ENCODE data around the gene LDLRAD2. TPM values are rescaled to one million over a fixed set of nuclear protein-coding genes. Genes with fewer than 3 reads are reported as not detected.

Gene LDLRAD2
- total RNA-seq, 3 donors from 2014 or later = 0.33 TPM; not detected in 2

DNA sequence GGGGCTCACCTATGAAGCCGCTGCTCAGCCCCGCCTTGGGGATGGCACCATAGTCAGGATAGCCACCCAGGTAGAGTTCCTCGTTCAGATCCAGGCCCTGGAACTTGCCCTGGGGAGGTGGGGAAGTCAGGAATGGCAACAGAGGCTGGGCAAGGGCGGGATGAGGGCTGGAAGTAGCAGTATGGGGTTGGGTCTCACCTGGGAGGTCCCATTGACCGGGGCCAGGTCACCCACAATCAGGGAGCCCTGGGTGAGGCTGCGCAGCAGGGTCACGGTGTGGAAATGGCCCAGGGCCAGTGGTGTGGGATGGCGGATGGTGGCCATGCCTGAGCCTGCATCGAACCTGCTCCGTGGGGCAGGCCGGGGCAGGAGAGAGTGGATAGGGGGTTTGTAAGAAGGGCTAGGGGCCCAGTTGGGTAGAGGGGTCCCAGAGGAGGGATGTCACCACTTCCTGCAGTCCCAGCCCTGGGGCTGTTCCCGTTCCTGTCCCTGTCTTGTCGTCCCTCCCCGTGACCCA is 19.4 kb downstream of the LDLRAD2 start:
- TF ChIP-seq, protein P1, sequence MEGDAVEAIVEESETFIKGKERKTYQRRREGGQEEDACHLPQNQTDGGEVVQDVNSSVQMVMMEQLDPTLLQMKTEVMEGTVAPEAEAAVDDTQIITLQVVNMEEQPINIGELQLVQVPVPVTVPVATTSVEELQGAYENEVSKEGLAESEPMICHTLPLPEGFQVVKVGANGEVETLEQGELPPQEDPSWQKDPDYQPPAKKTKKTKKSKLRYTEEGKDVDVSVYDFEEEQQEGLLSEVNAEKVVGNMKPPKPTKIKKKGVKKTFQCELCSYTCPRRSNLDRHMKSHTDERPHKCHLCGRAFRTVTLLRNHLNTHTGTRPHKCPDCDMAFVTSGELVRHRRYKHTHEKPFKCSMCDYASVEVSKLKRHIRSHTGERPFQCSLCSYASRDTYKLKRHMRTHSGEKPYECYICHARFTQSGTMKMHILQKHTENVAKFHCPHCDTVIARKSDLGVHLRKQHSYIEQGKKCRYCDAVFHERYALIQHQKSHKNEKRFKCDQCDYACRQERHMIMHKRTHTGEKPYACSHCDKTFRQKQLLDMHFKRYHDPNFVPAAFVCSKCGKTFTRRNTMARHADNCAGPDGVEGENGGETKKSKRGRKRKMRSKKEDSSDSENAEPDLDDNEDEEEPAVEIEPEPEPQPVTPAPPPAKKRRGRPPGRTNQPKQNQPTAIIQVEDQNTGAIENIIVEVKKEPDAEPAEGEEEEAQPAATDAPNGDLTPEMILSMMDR (IDR thresholded peaks at IDR 0.05) = no peak
- no peak for TF ChIP-seq POLR2A (IDR thresholded peaks at IDR 0.05)
- no peak for TF ChIP-seq POLR2AphosphoS5 (IDR thresholded peaks at IDR 0.05)
- H3K27me3 ChIP-seq = no peaks in the 10 kb centered on the region
- H3K36me3 ChIP-seq = peaks cover 20% of the 10 kb centered on the region
- no peak overlapping the region for H3K4me3 ChIP-seq
- no peak for DNase-seq (ENCODE audit: low spot score in 2 of 2)
- H3K27ac ChIP-seq = no peak overlapping the region
- intact Hi-C loops (cut with DNase I; ENCODE audit: low total_unique reads) = no loop called here
- H3K4me1 ChIP-seq = no peaks in the 10 kb centered on the region
- peaks cover 8 to 14% of the 10 kb centered on the region in 2 donors for H3K9me3 ChIP-seq

DNA sequence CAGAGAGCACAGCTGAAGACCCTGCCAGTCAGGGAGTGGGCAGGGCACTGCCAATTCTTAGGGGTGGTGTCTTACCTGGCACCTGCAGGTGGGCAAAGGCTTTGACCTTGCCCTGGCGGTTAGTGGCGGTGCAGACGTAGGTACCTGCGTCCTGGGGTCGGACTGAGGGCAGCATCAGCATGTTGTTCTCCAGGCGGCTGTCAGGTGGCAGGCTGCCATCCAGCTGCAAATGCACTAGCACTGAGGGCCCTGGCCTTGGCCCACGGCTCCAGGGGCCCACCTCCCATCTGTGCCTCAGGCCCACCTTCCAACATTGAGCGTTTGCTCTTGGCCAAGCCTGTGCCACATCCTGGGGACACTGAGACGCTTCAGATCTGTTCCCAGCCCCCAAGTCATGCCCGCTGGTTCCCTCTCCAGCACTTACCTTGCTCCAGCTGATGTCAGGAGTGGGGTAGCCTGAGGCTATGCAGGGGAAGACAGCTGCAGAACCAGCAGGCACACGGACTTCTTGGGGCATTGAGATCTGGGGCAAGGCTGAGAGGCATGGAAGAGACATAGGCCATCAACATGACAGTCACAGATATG is 21.4 kb downstream of the LDLRAD2 start:
- no peaks in the 10 kb centered on the region for H3K4me1 ChIP-seq
- peaks cover 8 to 14% of the 10 kb centered on the region in 2 donors for H3K9me3 ChIP-seq
- peaks cover 20% of the 10 kb centered on the region for H3K36me3 ChIP-seq
- no peak for DNase-seq (ENCODE audit: low spot score in 2 of 2)
- H3K27me3 ChIP-seq = no peaks in the 10 kb centered on the region
- intact Hi-C loops (cut with DNase I; ENCODE audit: low total_unique reads) = no loop called here
- TF ChIP-seq POLR2AphosphoS5 (IDR thresholded peaks at IDR 0.05) = no peak
- no peak for TF ChIP-seq POLR2A (IDR thresholded peaks at IDR 0.05)
- TF ChIP-seq, protein P1 (IDR thresholded peaks at IDR 0.05) = no peak
- no peak overlapping the region for H3K4me3 ChIP-seq
- H3K27ac ChIP-seq = no peak overlapping the region

- no peak overlapping the region for H3K4me3 ChIP-seq
- H3K4me1 ChIP-seq = no peaks in the 10 kb centered on the region
- no peak for TF ChIP-seq POLR2A (IDR thresholded peaks at IDR 0.05)
- TF ChIP-seq, protein P1 (IDR thresholded peaks at IDR 0.05) = no peak
- no peak for TF ChIP-seq POLR2AphosphoS5 (IDR thresholded peaks at IDR 0.05)
- H3K27ac ChIP-seq = no peak overlapping the region
- H3K27me3 ChIP-seq = no peaks in the 10 kb centered on the region
- H3K9me3 ChIP-seq = peaks cover 8 to 14% of the 10 kb centered on the region in 2 donors
- DNase-seq (ENCODE audit: low spot score in 2 of 2) = no peak
- intact Hi-C loops (cut with DNase I; ENCODE audit: low total_unique reads) = no loop called here
- peaks cover 20% of the 10 kb centered on the region for H3K36me3 ChIP-seq
Observed at GRCh38 chr1:21834094-21834493, 22.0 kb downstream of the LDLRAD2 start.

DNA sequence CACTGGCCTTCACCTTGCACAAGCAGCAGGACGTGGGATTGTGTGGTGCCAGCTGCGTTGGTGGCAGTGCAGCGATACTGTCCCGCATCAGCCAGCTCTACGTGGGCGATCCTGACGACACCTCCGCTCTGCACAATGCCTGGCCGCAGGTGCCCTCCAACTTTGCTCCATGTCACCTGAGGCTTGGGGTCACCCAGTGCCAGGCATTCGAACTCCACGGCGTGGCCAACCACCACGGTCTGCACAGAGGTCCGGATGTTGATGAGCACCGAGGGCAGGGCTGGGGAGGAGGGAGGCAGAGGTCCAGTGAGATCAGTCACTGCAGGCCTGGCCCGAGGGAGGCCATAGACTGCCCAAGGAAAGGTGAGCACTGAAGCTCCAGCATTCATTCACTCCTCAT is 22.6 kb downstream of the LDLRAD2 start:
- H3K9me3 ChIP-seq = peaks cover 8 to 14% of the 10 kb centered on the region in 2 donors
- no peak overlapping the region for H3K4me3 ChIP-seq
- H3K4me1 ChIP-seq = no peaks in the 10 kb centered on the region
- H3K27me3 ChIP-seq = no peaks in the 10 kb centered on the region
- DNase-seq (ENCODE audit: low spot score in 2 of 2) = no peak
- H3K27ac ChIP-seq = no peak overlapping the region
- no peak for TF ChIP-seq POLR2A (IDR thresholded peaks at IDR 0.05)
- TF ChIP-seq POLR2AphosphoS5 (IDR thresholded peaks at IDR 0.05) = no peak
- TF ChIP-seq, protein P1 (IDR thresholded peaks at IDR 0.05) = no peak
- H3K36me3 ChIP-seq = peaks cover 20% of the 10 kb centered on the region
- intact Hi-C loops (cut with DNase I; ENCODE audit: low total_unique reads) = no loop called here

GRCh38 chr1:21836010-21836409 is 23.9 kb downstream of the LDLRAD2 start:
- H3K9me3 ChIP-seq = peaks cover 8 to 14% of the 10 kb centered on the region in 2 donors
- intact Hi-C loops (cut with DNase I; ENCODE audit: low total_unique reads) = no loop called here
- TF ChIP-seq POLR2A (IDR thresholded peaks at IDR 0.05) (no peak), POLR2AphosphoS5 (IDR thresholded peaks at IDR 0.05) (no peak)
- TF ChIP-seq, protein P1 (IDR thresholded peaks at IDR 0.05) = no peak
- no peak overlapping the region for H3K27ac ChIP-seq
- H3K27me3 ChIP-seq = no peaks in the 10 kb centered on the region
- no peaks in the 10 kb centered on the region for H3K4me1 ChIP-seq
- no peak for DNase-seq (ENCODE audit: low spot score in 2 of 2)
- H3K4me3 ChIP-seq = no peak overlapping the region
- H3K36me3 ChIP-seq = peaks cover 20% of the 10 kb centered on the region
